GM12865 (cell line): ENCODE data around the gene CD74.

Experiments
- DNase-seq: peaks from one replicate; pipeline ENCODE4 v3.0.0; 2010; ENCODE audit warnings: low read depth
- H3K4me3 ChIP-seq: 2 replicates; pipeline ENCODE4 v1.5.1; 2011; ENCODE audit warnings: mild to moderate bottlenecking, low read depth, low read length, control low read depth
- CTCF ChIP-seq: IDR thresholded peaks from 2 replicates; pipeline ENCODE4 v1.5.1; 2011; ENCODE audit warnings: low read length, control low read depth, low read depth, inconsistent platforms; ENCODE audit not compliant: insufficient read depth; ENCODE audit errors: missing control alignments

The CD74 gene

GRCh38 chr5:150361301-150361700 is 51.4 kb downstream of the CD74 start:
- TF ChIP-seq CTCF: no peak
- DNase-seq: peak; percentile 69
- H3K4me3 ChIP-seq: no peak overlapping the region

GRCh38 chr5:150358261-150359095 is 54.2 kb downstream of the CD74 start:
- no peak for TF ChIP-seq CTCF
- peak; percentile 44 for DNase-seq
- H3K4me3 ChIP-seq: peak overlapping the region; percentile 92

GRCh38 chr5:150357326-150358260 is 55.1 kb downstream of the CD74 start, which contains the start of gene TCOF1:
TCOF1 (plus strand) TSS chr5:150357697; CDS start chr5:150357747, 50 bp downstream.
- DNase-seq: peak; percentile 98
- peak within 1 kb of the TSS; percentile 92 for H3K4me3 ChIP-seq
- TF ChIP-seq CTCF: no peak

GRCh38 chr5:150356575-150357294 is 56.0 kb downstream of the CD74 start:
- H3K4me3 ChIP-seq: peak overlapping the region; percentile 44
- DNase-seq: no peak
- no peak for TF ChIP-seq CTCF

- TF ChIP-seq CTCF: no peak
- no peak overlapping the region for H3K4me3 ChIP-seq
- DNase-seq: no peak
Observed at GRCh38 chr5:150355791-150356190, 56.9 kb downstream of the CD74 start.

- TF ChIP-seq CTCF: no peak
- no peak overlapping the region for H3K4me3 ChIP-seq
- no peak for DNase-seq
Observed at GRCh38 chr5:150353032-150353675, 59.6 kb downstream of the CD74 start.
